ENCODE measurements around the gene SLC16A4.

Gene SLC16A4

GRCh38 chr1:110321045-110321444, 69.8 kb downstream of the SLC16A4 start:
- DNase-seq, result no peak

GRCh38 chr1:110320168-110320518, 70.7 kb downstream of the SLC16A4 start:
- DNase-seq, result no peak

- DNase-seq, result no peak
Observed at GRCh38 chr1:110319332-110320167, 71.3 kb downstream of the SLC16A4 start.

- no peak for DNase-seq
Observed at GRCh38 chr1:110318046-110318445, 72.8 kb downstream of the SLC16A4 start.

GRCh38 chr1:110316735-110317134, 74.1 kb downstream of the SLC16A4 start:
- DNase-seq, result no peak
